HepG2 (cell line): ENCODE data around the gene ZMAT2. TPM values are rescaled to one million over a fixed set of nuclear protein-coding genes. Genes with fewer than 3 reads are reported as not detected.
A peak's percentile ranks its signal among the peaks of the same experiment; 100 is the strongest.

Source experiments
- EHMT2 ChIP-seq: fragments of 200-600 bp; sonication (generic); IDR thresholded peaks from 2 replicates; pipeline ENCODE4 v1.7.0; 2017; ENCODE audit warnings: antibody characterized with exemption, low read depth, low read length, borderline replicate concordance
- ERF ChIP-seq: IDR thresholded peaks from 2 replicates; pipeline ENCODE4 v1.6.1; 2018; ENCODE audit warnings: missing biosample characterization, missing genetic modification reagents
- ESRRA ChIP-seq: sonication (generic); formaldehyde crosslinking; IDR thresholded peaks from 2 replicates; pipeline ENCODE4 v1.5.1; 2020; ENCODE audit warnings: mild to moderate bottlenecking, low read depth, missing genetic modification reagents
- HOMEZ ChIP-seq: IDR thresholded peaks from 2 replicates; pipeline ENCODE4 v1.6.1; 2016; ENCODE audit warnings: low read depth
- IKZF1 ChIP-seq: fragments of 450-650 bp; IDR thresholded peaks from 2 replicates; pipeline ENCODE4 v1.7.1; 2016
- NCOA1 ChIP-seq: sonication (generic); formaldehyde crosslinking; IDR thresholded peaks from 2 replicates; pipeline ENCODE4 v1.9.0; 2021; ENCODE audit warnings: missing genetic modification reagents
- PHF8 ChIP-seq: sonication (generic); formaldehyde crosslinking; IDR thresholded peaks from 2 replicates; pipeline ENCODE4 v1.5.0; 2020; ENCODE audit warnings: missing genetic modification reagents
- RBFOX2 ChIP-seq: fragments of 200-400 bp; formaldehyde crosslinking; IDR thresholded peaks from 2 replicates; pipeline ENCODE4 v1.6.1; 2017; ENCODE audit warnings: low read depth, mild to moderate bottlenecking, low read length
- SMARCE1 ChIP-seq: fragments of 450-650 bp; IDR thresholded peaks from 2 replicates; pipeline ENCODE4 v1.6.1; 2017; ENCODE audit warnings: borderline replicate concordance
- SPEN ChIP-seq: sonication (generic); formaldehyde crosslinking; IDR thresholded peaks from 2 replicates; pipeline ENCODE4 v1.5.1; 2020; ENCODE audit warnings: low read depth, mild to moderate bottlenecking, missing genetic modification reagents
- YEATS2 ChIP-seq: sonication (generic); formaldehyde crosslinking; IDR thresholded peaks from 2 replicates; pipeline ENCODE4 v1.4.0; 2020; ENCODE audit warnings: missing genetic modification reagents, borderline replicate concordance
- ZFP36L1 ChIP-seq: sonication (generic); formaldehyde crosslinking; IDR thresholded peaks from 2 replicates; pipeline ENCODE4 v1.8.0; 2022; ENCODE audit warnings: mild to moderate bottlenecking, missing genetic modification reagents, moderate library complexity
- ZFP91 ChIP-seq: sonication (generic); formaldehyde crosslinking; IDR thresholded peaks from 2 replicates; pipeline ENCODE4 v1.9.0; 2022; ENCODE audit warnings: missing genetic modification reagents, mild to moderate bottlenecking, borderline replicate concordance
- ZFX ChIP-seq: sonication (generic); formaldehyde crosslinking; IDR thresholded peaks from 2 replicates; pipeline ENCODE4 v1.4.0; 2020; ENCODE audit warnings: mild to moderate bottlenecking, low read depth, missing genetic modification reagents, moderate library complexity
- ZNF275 ChIP-seq: sonication (generic); formaldehyde crosslinking; IDR thresholded peaks from 2 replicates; pipeline ENCODE4 v1.8.0; 2022; ENCODE audit warnings: missing genetic modification reagents, mild to moderate bottlenecking, inconsistent platforms, borderline replicate concordance
- ZNF607 ChIP-seq: sonication (generic); formaldehyde crosslinking; IDR thresholded peaks from 2 replicates; pipeline ENCODE4 v1.5.1; 2020; ENCODE audit warnings: missing genetic modification reagents, mild to moderate bottlenecking, borderline replicate concordance
- ZNF768 ChIP-seq: sonication (generic); formaldehyde crosslinking; IDR thresholded peaks from 2 replicates; pipeline ENCODE4 v1.4.0; 2020; ENCODE audit warnings: missing genetic modification reagents
- ZSCAN5A ChIP-seq: sonication (generic); formaldehyde crosslinking; IDR thresholded peaks from 2 replicates; pipeline ENCODE4 v1.8.0; 2022; ENCODE audit warnings: mild to moderate bottlenecking, missing genetic modification reagents, borderline replicate concordance
- polyA plus RNA-seq, 8 experiments: library from polyadenylated mRNA; depleted of rRNA in 3 of 8; stranded (reverse) in 7 of 8; unstranded in 1 of 8; fragments of >200 nt; fragmentation: Illumina TruSeq in 4 of 8; extraction: Trizol in 4 of 8; gene quantifications; 2 replicates each; pipeline versions ENCODE4 v1.2.1 to v1.2.3, GENCODE V29; 2011 to 2016; ENCODE audit warnings: low read depth in 4 of 8, missing spikeins in 1 of 8, mixed read lengths in 1 of 8; ENCODE audit not compliant: insufficient read depth in 1 of 8
- total RNA-seq, 5 experiments: library from RNA; depleted of rRNA; stranded (reverse); fragments of >200 nt; fragmentation: Illumina TruSeq; extraction: Trizol; gene quantifications; 2 replicates each; pipeline ENCODE4 v1.2.3, GENCODE V29; 2016; ENCODE audit warnings: low read depth in 1 of 5
- TF ChIP-seq, protein P1 (sequence below): sonication (generic); formaldehyde crosslinking; IDR thresholded peaks from 2 replicates; pipeline ENCODE4 v1.4.0; 2020; ENCODE audit warnings: missing genetic modification reagents

ZMAT2 gene
- total and polyA plus RNA-seq, 2 of the 13 experiments (the other 11 are each of a cell fraction or from before 2014, with no cell fraction given), result 35.4 to 92.8 TPM

DNA sequence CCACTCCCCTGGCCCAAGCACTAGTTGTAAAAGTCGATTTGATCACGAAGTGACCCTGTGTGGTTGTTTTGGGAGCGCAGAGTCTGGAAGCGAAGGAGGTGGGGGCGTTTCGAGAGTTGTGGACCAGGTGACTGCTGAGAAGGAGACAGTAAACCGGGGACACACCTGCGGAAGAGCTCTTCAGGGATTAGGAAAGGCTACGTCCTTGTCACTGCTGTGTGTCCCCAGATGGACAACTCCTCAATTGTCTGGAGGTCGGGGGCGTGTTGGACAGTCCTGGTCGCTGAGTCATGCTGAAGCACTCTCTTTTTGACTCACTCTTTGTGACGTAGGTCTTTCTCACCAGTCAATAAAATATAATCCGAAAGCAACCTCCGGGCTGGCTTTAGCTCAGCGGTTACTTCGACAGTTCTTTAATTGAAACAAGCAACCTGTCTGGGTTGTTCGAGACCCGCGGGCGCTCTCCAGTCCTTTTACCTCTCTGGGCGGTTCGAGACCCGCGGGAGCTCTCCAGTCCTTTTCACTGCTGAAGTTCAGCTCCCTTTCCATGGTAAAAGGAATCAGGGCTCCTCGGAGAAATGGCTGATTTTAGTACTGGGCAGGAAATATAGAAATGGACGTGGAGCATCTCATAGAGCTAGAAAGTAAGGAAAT lies 10.8 kb downstream of the ZMAT2 start (continued):
- TF ChIP-seq HOMEZ (CRISPR knock-in tag), result no peak
- TF ChIP-seq ZSCAN5A (CRISPR knock-in tag), result no peak
- no peak for TF ChIP-seq IKZF1
- TF ChIP-seq ESRRA (CRISPR knock-in tag), result 0 out of 2 replicates have a peak, but pooled peaks have one; percentile 45
- TF ChIP-seq ZFP91 (CRISPR knock-in tag), result peak; percentile 29; the same call in 1 of the 2 replicates
- peak; percentile 59; the same call in 1 of the 2 replicates for TF ChIP-seq ZNF768
- no peak; the same call in 1 of the 2 replicates for TF ChIP-seq SPEN (CRISPR knock-in tag)
- no peak for TF ChIP-seq NCOA1 (CRISPR knock-in tag)
- TF ChIP-seq, protein P1, sequence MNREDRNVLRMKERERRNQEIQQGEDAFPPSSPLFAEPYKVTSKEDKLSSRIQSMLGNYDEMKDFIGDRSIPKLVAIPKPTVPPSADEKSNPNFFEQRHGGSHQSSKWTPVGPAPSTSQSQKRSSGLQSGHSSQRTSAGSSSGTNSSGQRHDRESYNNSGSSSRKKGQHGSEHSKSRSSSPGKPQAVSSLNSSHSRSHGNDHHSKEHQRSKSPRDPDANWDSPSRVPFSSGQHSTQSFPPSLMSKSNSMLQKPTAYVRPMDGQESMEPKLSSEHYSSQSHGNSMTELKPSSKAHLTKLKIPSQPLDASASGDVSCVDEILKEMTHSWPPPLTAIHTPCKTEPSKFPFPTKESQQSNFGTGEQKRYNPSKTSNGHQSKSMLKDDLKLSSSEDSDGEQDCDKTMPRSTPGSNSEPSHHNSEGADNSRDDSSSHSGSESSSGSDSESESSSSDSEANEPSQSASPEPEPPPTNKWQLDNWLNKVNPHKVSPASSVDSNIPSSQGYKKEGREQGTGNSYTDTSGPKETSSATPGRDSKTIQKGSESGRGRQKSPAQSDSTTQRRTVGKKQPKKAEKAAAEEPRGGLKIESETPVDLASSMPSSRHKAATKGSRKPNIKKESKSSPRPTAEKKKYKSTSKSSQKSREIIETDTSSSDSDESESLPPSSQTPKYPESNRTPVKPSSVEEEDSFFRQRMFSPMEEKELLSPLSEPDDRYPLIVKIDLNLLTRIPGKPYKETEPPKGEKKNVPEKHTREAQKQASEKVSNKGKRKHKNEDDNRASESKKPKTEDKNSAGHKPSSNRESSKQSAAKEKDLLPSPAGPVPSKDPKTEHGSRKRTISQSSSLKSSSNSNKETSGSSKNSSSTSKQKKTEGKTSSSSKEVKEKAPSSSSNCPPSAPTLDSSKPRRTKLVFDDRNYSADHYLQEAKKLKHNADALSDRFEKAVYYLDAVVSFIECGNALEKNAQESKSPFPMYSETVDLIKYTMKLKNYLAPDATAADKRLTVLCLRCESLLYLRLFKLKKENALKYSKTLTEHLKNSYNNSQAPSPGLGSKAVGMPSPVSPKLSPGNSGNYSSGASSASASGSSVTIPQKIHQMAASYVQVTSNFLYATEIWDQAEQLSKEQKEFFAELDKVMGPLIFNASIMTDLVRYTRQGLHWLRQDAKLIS (CRISPR knock-in tag), result 0 out of 2 replicates have a peak, but pooled peaks have one; percentile 42
- TF ChIP-seq SMARCE1, result no peak
- peak; percentile 48; the same call in 1 of the 2 replicates for TF ChIP-seq RBFOX2
- TF ChIP-seq ZNF607 (CRISPR knock-in tag), result no peak; the same call in 1 of the 2 replicates
- TF ChIP-seq ERF (CRISPR knock-in tag), result peak; percentile 90
- TF ChIP-seq PHF8, result peak; percentile 39; the same call in 1 of the 2 replicates
- TF ChIP-seq ZFX (CRISPR knock-in tag), result peak; percentile 34; the same call in 1 of the 2 replicates
- TF ChIP-seq ZFP36L1 (CRISPR knock-in tag), result peak; percentile 60; the same call in 1 of the 2 replicates
- TF ChIP-seq ZNF275 (CRISPR knock-in tag), result peak; percentile 45; the same call in 1 of the 2 replicates
- peak; percentile 63; the same call in 1 of the 2 replicates for TF ChIP-seq EHMT2
- TF ChIP-seq YEATS2 (CRISPR knock-in tag), result peak; percentile 72; the same call in 1 of the 2 replicates
